NCI-H2196 (cell line): ENCODE measurements around the gene OLFML2B.

ENCODE experiments used
- DNase-seq: peaks from one replicate; lab custom pipeline; 2025; ENCODE audit not compliant: unreplicated experiment; lab: John Stamatoyannopoulos, UW

Gene OLFML2B

DNA sequence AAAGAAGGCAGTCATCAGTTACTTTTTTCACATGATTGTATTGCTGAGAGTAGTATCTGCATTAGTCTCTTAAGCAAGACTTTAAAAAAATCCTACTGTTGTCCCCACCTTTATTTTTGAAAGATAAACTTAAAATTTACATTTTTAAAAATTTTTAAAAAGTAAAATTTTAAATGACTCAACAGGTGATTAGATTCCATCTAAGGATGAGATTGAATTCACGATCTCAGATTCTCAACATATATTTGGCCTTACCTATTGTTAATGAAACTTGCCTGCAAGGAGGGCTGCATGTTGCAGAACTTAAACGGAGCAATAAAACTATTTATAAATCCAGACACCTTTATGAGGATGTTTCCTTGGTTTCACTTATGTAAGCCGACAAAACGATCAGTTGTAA lies 75.2 kb downstream of the OLFML2B start:
- DNase-seq = no peak

- DNase-seq = no peak
Measured at GRCh38 chr1:161946071-161946987, 77.3 kb downstream of the OLFML2B start.

GRCh38 chr1:161945306-161946060 lies 78.2 kb downstream of the OLFML2B start:
- no peak for DNase-seq

- DNase-seq = no peak
Measured at GRCh38 chr1:161944381-161944780, 79.3 kb downstream of the OLFML2B start.

DNA sequence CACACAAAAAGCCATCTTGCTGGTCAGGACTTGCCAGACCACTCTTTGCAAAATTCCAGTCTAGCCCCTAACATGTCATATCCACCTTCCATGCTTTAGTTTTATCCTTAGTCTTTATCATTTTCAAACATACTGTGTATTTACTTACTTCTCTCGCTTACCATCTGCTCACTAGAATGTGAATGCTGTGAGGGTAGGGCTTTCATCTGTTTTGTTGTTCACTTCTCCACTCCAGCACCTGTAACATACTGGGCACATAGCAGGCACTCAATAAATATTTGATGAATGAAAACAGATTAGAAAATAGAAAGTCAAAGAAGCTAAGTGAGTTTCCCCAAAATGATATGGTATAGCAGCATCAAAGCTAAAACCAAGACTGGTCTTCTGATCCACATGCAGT lies 79.9 kb downstream of the OLFML2B start:
- no peak for DNase-seq

DNA sequence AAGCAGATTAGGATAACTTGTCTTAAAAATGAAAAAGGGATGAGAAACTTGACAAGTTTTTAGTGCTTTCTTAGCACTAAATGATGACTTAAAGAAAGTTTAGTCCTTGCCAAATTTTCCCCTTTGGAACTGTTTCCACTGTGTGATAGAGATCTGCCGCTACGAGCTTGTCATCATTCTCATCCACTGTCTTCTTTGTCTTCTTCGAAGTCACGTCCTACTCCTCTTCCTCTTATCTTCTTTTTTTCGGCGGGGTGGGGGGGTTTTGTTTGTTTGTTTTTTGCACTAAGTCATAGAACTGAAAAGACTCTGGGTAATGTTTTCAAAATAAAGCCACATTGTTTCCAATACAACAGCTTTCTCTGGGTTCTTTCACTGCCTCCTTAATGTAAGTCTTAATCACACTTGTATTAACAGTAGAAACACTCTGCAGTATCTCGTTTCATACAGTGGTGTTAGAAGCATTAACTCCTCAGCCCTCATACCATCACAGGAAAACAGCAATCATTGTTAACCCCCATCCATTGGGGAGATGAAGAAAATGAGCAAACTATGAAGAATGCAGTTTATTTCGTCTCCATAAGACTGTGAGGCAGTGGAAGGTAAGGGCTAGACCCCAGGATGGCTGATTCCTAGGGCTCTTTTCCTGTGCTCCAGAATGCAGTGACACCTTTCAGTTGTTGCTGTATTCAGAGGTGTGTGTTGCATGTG lies 81.8 kb downstream of the OLFML2B start:
- no peak for DNase-seq

DNA sequence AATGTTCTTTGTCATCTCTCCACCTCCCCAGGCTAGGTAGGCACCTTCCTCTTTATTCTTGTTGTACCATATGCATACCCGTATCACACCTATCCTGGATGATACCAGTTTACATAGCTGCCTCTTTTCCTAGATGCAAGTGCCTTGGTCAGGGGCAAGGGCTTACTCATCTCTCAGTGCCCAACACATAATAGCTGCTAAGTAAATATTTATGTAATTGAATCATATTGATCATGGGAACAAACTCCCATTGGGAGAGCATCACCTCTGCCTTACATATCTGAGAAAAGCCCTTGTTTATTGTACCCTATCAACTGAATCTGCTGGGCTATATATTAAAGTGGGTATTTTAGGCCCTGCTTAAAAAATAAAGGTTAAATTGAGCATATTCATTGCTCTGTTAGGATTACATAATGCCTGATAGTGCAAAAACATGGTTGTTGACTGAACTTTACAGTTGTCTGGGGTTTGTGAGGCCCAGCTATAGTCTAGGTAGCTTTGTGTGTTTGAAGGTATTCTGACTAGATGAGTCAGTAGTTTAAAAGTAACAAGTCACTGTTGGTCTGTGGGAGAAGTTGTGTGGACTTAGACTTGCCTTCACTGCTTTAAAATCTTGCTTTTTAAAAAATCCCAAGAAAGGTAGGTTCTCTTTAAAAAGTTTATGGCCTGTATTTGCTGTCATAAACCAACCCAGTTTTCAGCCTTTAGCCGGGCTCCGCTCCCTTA lies 82.6 kb downstream of the OLFML2B start:
- no peak for DNase-seq

GRCh38 chr1:161936786-161937185 lies 86.9 kb downstream of the OLFML2B start:
- no peak for DNase-seq

GRCh38 chr1:161935264-161935663 lies 88.4 kb downstream of the OLFML2B start:
- no peak for DNase-seq

GRCh38 chr1:161933592-161934588 lies 89.8 kb downstream of the OLFML2B start:
- DNase-seq = no peak
